ENCODE data around the gene ZNF813.

DNA sequence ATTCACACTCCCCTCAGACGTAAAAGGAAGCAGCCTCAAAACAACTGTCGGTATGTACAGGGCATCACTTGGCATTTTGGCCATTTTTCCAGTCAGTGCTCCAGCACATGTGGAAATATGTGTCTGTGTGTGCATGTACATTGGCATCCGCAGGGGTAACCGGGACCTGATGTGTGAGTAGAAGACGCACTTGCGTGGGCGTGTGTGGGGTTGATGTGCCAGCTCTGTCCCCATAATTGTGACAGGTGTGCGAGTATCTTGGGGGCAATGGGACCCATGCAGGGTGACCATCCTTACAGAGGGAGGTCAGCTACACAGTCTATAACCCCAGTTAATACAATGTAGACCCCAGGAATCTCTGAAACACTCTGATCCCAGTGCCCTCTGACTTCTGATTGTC lies 63.1 kb downstream of the ZNF813 start:
- TF ChIP-seq, protein P1, sequence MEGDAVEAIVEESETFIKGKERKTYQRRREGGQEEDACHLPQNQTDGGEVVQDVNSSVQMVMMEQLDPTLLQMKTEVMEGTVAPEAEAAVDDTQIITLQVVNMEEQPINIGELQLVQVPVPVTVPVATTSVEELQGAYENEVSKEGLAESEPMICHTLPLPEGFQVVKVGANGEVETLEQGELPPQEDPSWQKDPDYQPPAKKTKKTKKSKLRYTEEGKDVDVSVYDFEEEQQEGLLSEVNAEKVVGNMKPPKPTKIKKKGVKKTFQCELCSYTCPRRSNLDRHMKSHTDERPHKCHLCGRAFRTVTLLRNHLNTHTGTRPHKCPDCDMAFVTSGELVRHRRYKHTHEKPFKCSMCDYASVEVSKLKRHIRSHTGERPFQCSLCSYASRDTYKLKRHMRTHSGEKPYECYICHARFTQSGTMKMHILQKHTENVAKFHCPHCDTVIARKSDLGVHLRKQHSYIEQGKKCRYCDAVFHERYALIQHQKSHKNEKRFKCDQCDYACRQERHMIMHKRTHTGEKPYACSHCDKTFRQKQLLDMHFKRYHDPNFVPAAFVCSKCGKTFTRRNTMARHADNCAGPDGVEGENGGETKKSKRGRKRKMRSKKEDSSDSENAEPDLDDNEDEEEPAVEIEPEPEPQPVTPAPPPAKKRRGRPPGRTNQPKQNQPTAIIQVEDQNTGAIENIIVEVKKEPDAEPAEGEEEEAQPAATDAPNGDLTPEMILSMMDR (IDR thresholded peaks at IDR 0.05), result no peak
- TF ChIP-seq POLR2A (IDR thresholded peaks at IDR 0.05), result no peak
